ENCODE data around the gene ZNF726.
"Not testable (repeated sequence)": the region's sequence is repeated elsewhere in the genome, so short reads cannot be mapped to it uniquely, and the experiment has no call there.

The ZNF726 gene

GRCh38 chr19:23884363-23884762 lies 30.3 kb upstream of the ZNF726 start:
- FAIRE-seq (no peak), DNase-seq (ENCODE audit: insufficient read length, low spot score) (no peak)
- TF ChIP-seq, protein P1, sequence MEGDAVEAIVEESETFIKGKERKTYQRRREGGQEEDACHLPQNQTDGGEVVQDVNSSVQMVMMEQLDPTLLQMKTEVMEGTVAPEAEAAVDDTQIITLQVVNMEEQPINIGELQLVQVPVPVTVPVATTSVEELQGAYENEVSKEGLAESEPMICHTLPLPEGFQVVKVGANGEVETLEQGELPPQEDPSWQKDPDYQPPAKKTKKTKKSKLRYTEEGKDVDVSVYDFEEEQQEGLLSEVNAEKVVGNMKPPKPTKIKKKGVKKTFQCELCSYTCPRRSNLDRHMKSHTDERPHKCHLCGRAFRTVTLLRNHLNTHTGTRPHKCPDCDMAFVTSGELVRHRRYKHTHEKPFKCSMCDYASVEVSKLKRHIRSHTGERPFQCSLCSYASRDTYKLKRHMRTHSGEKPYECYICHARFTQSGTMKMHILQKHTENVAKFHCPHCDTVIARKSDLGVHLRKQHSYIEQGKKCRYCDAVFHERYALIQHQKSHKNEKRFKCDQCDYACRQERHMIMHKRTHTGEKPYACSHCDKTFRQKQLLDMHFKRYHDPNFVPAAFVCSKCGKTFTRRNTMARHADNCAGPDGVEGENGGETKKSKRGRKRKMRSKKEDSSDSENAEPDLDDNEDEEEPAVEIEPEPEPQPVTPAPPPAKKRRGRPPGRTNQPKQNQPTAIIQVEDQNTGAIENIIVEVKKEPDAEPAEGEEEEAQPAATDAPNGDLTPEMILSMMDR (IDR thresholded peaks at IDR 0.05; ENCODE audit: insufficient read depth, missing control alignments) = no peak

- no peak for DNase-seq (ENCODE audit: insufficient read length, low spot score)
- TF ChIP-seq, protein P1 (IDR thresholded peaks at IDR 0.05; ENCODE audit: insufficient read depth, missing control alignments) = no peak
- no peak for FAIRE-seq
Measured at GRCh38 chr19:23887642-23888041, 27.0 kb upstream of the ZNF726 start.

GRCh38 chr19:23896096-23896495 lies 18.6 kb upstream of the ZNF726 start:
- FAIRE-seq; DNase-seq (ENCODE audit: insufficient read length, low spot score): not testable (repeated sequence)

DNA sequence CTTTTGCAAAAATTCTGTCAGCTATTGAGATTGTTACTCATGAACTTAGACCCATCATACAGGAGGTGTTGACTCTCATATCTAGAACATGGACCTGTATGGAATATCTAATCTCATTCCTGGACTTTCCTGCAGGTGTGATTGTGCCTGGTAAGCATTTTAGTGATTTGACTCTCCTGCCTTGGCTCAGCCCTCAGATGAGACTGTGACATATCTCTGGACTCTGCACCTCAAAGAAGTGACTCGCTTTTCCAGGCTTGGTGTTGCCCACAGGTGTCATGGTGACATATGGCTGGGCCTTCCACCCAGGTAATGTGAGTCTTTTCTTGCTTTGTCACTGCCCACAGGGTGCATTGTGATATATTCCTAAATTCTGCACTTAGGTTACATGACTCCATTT lies 17.8 kb upstream of the ZNF726 start:
- no peak for DNase-seq (ENCODE audit: insufficient read length, low spot score)
- FAIRE-seq = no peak
- TF ChIP-seq, protein P1 (IDR thresholded peaks at IDR 0.05; ENCODE audit: insufficient read depth, missing control alignments) = no peak

GRCh38 chr19:23901360-23901759 lies 13.3 kb upstream of the ZNF726 start:
- FAIRE-seq (no peak), DNase-seq (ENCODE audit: insufficient read length, low spot score) (no peak)
- TF ChIP-seq, protein P1 (IDR thresholded peaks at IDR 0.05; ENCODE audit: insufficient read depth, missing control alignments) = no peak

GRCh38 chr19:23904406-23904805 lies 10.3 kb upstream of the ZNF726 start:
- TF ChIP-seq, protein P1 (IDR thresholded peaks at IDR 0.05; ENCODE audit: insufficient read depth, missing control alignments) = no peak
- DNase-seq (ENCODE audit: insufficient read length, low spot score) = no peak
- FAIRE-seq = no peak

DNA sequence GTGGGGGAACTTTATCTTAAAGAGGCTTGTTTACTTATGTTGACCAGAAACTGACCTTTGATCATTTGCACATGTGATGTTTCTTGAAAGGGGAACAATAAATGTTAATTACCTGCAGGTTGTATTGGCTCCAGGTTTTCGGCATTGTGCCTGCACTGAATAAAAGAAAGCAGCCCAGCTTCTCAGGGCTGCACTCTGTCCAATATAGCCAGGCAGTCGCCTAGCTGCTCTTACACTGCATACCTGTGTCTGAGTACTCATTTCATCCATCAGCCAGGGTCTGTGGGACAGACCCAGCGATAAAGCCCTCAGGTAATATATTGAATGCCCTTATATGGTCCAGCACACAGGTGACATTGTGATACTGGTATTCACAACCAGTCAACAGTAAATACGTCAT lies 8.9 kb upstream of the ZNF726 start:
- DNase-seq (ENCODE audit: insufficient read length, low spot score) (no peak), FAIRE-seq (no peak)
- TF ChIP-seq, protein P1 (IDR thresholded peaks at IDR 0.05; ENCODE audit: insufficient read depth, missing control alignments) = no peak

GRCh38 chr19:23906835-23907234 lies 7.9 kb upstream of the ZNF726 start:
- no peak for FAIRE-seq
- TF ChIP-seq, protein P1 (IDR thresholded peaks at IDR 0.05; ENCODE audit: insufficient read depth, missing control alignments) = no peak
- DNase-seq (ENCODE audit: insufficient read length, low spot score) = no peak

All from D721Med (cell line).